ENCODE data around the gene NR1I2. TPM values are rescaled to one million over a fixed set of nuclear protein-coding genes. Genes with fewer than 3 reads are reported as not detected.

The NR1I2 gene
- total RNA-seq, 1 donor from 2014 or later = not detected

DNA sequence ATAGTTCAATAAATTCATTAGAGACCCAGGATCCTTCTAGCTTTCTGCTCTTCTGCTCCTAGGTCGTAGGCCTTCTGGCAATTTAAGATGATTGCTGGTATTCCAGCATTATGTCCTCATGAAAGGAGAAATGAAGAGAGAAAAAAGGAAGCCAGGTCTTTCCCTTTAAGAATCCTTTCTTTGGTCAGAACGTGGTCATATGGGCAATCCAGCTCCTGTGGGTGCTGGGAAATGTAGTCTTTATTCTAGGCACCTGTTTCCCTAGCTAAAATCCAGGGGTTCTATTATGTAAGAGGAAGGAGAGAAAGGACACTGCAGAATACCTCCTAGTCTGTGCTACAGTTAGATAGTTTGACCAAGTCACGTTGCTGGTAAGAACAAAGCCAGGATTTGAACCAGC, 35.5 kb upstream of the NR1I2 start:
- Histone ChIP-seq H3K4me1 (ENCODE audit: insufficient read depth, low read length) (no peaks in the 10 kb centered on the region), H3K9ac (ENCODE audit: low read length) (no peak overlapping the region), H3K9me3 (ENCODE audit: insufficient read depth, low read depth, low read length) (no peaks in the 10 kb centered on the region), H3K4me2 (ENCODE audit: low read length) (no peak overlapping the region), H3K4me3 (ENCODE audit: insufficient read depth, low read depth, low read length) (no peak overlapping the region), H3K27me3 (ENCODE audit: insufficient read depth, low read length) (no peaks in the 10 kb centered on the region), H3K79me2 (ENCODE audit: insufficient read depth, low read length) (no peaks in the 10 kb centered on the region), H4K20me1 (ENCODE audit: insufficient read depth, low read length) (no peaks in the 10 kb centered on the region), H3K36me3 (ENCODE audit: insufficient read depth, low read length) (no peaks in the 10 kb centered on the region), H3K27ac (ENCODE audit: low read depth, low read length) (no peak overlapping the region), H2AFZ (ENCODE audit: low read depth, low read length) (no peak overlapping the region)
- no peaks in the 10 kb centered on the region for H3K4me1 Mint-ChIP-seq (ENCODE audit: low read depth, unreplicated experiment)
- H3K36me3 Mint-ChIP-seq (ENCODE audit: low read depth, unreplicated experiment) = no peaks in the 10 kb centered on the region
- no peak overlapping the region for H3K4me3 Mint-ChIP-seq (ENCODE audit: unreplicated experiment)
- no peaks in the 10 kb centered on the region for H3K9me3 Mint-ChIP-seq (ENCODE audit: unreplicated experiment)
- H3K27me3 Mint-ChIP-seq (ENCODE audit: low read depth, unreplicated experiment) = peaks cover 2% of the 10 kb centered on the region
- DNase-seq (ENCODE audit: low read depth) (no peak), FAIRE-seq (no peak)
- TF ChIP-seq EZH2 (IDR thresholded peaks at IDR 0.05; ENCODE audit: insufficient read depth, low read length) = no peak
- TF ChIP-seq, protein P1, sequence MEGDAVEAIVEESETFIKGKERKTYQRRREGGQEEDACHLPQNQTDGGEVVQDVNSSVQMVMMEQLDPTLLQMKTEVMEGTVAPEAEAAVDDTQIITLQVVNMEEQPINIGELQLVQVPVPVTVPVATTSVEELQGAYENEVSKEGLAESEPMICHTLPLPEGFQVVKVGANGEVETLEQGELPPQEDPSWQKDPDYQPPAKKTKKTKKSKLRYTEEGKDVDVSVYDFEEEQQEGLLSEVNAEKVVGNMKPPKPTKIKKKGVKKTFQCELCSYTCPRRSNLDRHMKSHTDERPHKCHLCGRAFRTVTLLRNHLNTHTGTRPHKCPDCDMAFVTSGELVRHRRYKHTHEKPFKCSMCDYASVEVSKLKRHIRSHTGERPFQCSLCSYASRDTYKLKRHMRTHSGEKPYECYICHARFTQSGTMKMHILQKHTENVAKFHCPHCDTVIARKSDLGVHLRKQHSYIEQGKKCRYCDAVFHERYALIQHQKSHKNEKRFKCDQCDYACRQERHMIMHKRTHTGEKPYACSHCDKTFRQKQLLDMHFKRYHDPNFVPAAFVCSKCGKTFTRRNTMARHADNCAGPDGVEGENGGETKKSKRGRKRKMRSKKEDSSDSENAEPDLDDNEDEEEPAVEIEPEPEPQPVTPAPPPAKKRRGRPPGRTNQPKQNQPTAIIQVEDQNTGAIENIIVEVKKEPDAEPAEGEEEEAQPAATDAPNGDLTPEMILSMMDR (IDR thresholded peaks at IDR 0.05; ENCODE audit: insufficient read depth, low read depth, low read length) = no peak
- H3K27ac Mint-ChIP-seq (ENCODE audit: unreplicated experiment) = no peak overlapping the region

DNA sequence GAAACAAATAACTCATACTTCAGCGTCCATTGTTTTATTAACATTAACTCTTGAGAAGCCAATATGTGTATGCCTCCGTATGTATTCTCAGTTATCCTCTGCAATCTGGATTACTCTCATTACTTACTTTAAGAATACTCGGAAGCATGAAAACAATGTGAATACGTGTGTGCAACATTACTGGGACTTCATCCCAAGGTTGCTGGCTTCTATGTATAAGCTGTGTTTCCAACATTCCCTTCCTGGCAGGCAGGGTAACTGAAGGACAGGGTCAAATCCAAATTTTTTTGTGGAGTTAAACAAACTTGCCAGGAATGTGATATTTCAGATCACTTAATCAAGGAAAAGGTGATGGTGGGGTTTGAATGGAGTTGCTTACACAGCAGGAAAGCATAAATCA, 34.5 kb upstream of the NR1I2 start:
- FAIRE-seq = no peak
- Histone ChIP-seq H3K27ac (ENCODE audit: low read depth, low read length) (no peak overlapping the region), H3K36me3 (ENCODE audit: insufficient read depth, low read length) (no peaks in the 10 kb centered on the region), H3K9ac (ENCODE audit: low read length) (no peak overlapping the region), H2AFZ (ENCODE audit: low read depth, low read length) (no peak overlapping the region), H3K4me3 (ENCODE audit: insufficient read depth, low read depth, low read length) (no peak overlapping the region), H3K27me3 (ENCODE audit: insufficient read depth, low read length) (no peaks in the 10 kb centered on the region), H4K20me1 (ENCODE audit: insufficient read depth, low read length) (no peaks in the 10 kb centered on the region), H3K79me2 (ENCODE audit: insufficient read depth, low read length) (no peaks in the 10 kb centered on the region), H3K4me2 (ENCODE audit: low read length) (no peak overlapping the region), H3K4me1 (ENCODE audit: insufficient read depth, low read length) (no peaks in the 10 kb centered on the region), H3K9me3 (ENCODE audit: insufficient read depth, low read depth, low read length) (no peaks in the 10 kb centered on the region)
- Mint-ChIP-seq H3K9me3 (ENCODE audit: unreplicated experiment) (no peaks in the 10 kb centered on the region), H3K27ac (ENCODE audit: unreplicated experiment) (no peak overlapping the region), H3K4me3 (ENCODE audit: unreplicated experiment) (no peak overlapping the region), H3K4me1 (ENCODE audit: low read depth, unreplicated experiment) (peaks cover 5% of the 10 kb centered on the region), H3K27me3 (ENCODE audit: low read depth, unreplicated experiment) (peaks cover 2% of the 10 kb centered on the region), H3K36me3 (ENCODE audit: low read depth, unreplicated experiment) (no peaks in the 10 kb centered on the region)
- no peak for DNase-seq (ENCODE audit: low read depth)
- TF ChIP-seq, protein P1 (IDR thresholded peaks at IDR 0.05; ENCODE audit: insufficient read depth, low read depth, low read length) = no peak
- no peak for TF ChIP-seq EZH2 (IDR thresholded peaks at IDR 0.05; ENCODE audit: insufficient read depth, low read length)

DNA sequence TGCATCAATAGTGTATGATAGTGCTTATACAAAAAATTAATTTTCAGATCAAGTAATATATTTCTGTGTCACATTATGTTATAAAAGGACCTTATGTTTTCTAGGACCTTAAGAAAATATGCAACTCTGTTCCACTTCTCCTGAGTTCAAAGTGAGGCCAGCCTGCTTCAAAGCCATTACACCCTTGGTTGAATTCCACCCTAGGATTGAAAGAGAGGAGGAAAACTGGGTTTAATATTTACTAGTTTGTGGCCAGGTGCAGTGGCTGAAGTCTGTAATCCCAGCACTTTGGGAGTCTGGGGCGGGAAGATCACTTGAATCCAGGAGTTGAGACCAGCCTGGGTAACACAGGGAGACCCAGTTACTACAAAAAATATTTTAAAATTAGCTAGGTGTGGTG, 32.9 kb upstream of the NR1I2 start:
- H3K27me3 Mint-ChIP-seq (ENCODE audit: low read depth, unreplicated experiment) = no peaks in the 10 kb centered on the region
- Histone ChIP-seq H3K4me3 (ENCODE audit: insufficient read depth, low read depth, low read length) (no peak overlapping the region), H3K4me2 (ENCODE audit: low read length) (no peak overlapping the region), H3K79me2 (ENCODE audit: insufficient read depth, low read length) (no peaks in the 10 kb centered on the region), H3K9ac (ENCODE audit: low read length) (no peak overlapping the region), H4K20me1 (ENCODE audit: insufficient read depth, low read length) (no peaks in the 10 kb centered on the region), H3K9me3 (ENCODE audit: insufficient read depth, low read depth, low read length) (no peaks in the 10 kb centered on the region), H3K4me1 (ENCODE audit: insufficient read depth, low read length) (no peaks in the 10 kb centered on the region), H3K27ac (ENCODE audit: low read depth, low read length) (no peak overlapping the region), H3K36me3 (ENCODE audit: insufficient read depth, low read length) (no peaks in the 10 kb centered on the region), H3K27me3 (ENCODE audit: insufficient read depth, low read length) (no peaks in the 10 kb centered on the region), H2AFZ (ENCODE audit: low read depth, low read length) (no peak overlapping the region)
- peaks cover 5% of the 10 kb centered on the region for H3K4me1 Mint-ChIP-seq (ENCODE audit: low read depth, unreplicated experiment)
- TF ChIP-seq EZH2 (IDR thresholded peaks at IDR 0.05; ENCODE audit: insufficient read depth, low read length) = no peak
- TF ChIP-seq, protein P1 (IDR thresholded peaks at IDR 0.05; ENCODE audit: insufficient read depth, low read depth, low read length) = no peak
- no peak overlapping the region for H3K27ac Mint-ChIP-seq (ENCODE audit: unreplicated experiment)
- no peak overlapping the region for H3K4me3 Mint-ChIP-seq (ENCODE audit: unreplicated experiment)
- no peaks in the 10 kb centered on the region for H3K36me3 Mint-ChIP-seq (ENCODE audit: low read depth, unreplicated experiment)
- DNase-seq (ENCODE audit: low read depth) = no peak
- FAIRE-seq = no peak
- peaks cover 3% of the 10 kb centered on the region for H3K9me3 Mint-ChIP-seq (ENCODE audit: unreplicated experiment)

All from astrocyte (in vitro differentiated cells and primary cell).